ENCODE data around the gene ARMC12.

DNA sequence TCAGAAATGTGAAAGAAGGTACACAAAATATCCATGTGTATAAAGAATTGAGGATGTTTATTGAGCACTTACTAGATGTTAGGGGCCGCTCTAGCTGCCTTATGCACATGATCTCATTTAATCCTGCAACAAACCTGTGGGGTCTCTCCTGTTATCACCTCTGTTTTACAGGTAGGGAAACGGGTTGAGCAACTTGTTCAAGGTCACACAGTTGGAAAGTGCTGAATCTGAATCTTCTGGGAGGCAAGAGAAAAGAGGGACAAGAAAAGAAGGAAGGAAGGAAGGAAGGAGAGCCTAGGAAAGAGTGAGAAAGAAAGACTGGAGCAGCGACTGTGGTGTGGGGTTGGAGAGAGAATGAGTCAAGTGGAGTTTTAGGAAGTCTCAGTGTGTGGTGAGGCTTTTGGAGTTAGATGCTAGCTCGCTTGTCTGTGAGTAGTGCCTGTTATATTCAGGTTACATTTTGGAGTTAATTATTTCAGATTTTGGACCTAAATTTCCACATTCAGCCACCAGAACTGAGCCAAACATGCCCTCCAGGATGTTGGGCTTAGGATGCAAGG is 51.7 kb downstream of the ARMC12 start:
- TF ChIP-seq EZH2phosphoT487 (IDR thresholded peaks at IDR 0.05; ENCODE audit: borderline replicate concordance, low read length) = no peak
- TF ChIP-seq, protein P1, sequence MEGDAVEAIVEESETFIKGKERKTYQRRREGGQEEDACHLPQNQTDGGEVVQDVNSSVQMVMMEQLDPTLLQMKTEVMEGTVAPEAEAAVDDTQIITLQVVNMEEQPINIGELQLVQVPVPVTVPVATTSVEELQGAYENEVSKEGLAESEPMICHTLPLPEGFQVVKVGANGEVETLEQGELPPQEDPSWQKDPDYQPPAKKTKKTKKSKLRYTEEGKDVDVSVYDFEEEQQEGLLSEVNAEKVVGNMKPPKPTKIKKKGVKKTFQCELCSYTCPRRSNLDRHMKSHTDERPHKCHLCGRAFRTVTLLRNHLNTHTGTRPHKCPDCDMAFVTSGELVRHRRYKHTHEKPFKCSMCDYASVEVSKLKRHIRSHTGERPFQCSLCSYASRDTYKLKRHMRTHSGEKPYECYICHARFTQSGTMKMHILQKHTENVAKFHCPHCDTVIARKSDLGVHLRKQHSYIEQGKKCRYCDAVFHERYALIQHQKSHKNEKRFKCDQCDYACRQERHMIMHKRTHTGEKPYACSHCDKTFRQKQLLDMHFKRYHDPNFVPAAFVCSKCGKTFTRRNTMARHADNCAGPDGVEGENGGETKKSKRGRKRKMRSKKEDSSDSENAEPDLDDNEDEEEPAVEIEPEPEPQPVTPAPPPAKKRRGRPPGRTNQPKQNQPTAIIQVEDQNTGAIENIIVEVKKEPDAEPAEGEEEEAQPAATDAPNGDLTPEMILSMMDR (IDR thresholded peaks at IDR 0.05; ENCODE audit: low read depth, low read length, poor library complexity, severe bottlenecking) = no peak
